GM21576 (cell line): ENCODE data around the gene NBR1.
"Not testable (repeated sequence)": the region's sequence is repeated elsewhere in the genome, so short reads cannot be mapped to it uniquely, and the experiment has no call there.

Experiments used
- ATAC-seq: cut with Tn5 transposase; IDR thresholded peaks from one replicate; pipeline ENCODE4 v1.9.1; 2021; ENCODE audit warnings: mild to moderate bottlenecking, moderate library complexity; ENCODE audit not compliant: unreplicated experiment

NBR1 gene

DNA sequence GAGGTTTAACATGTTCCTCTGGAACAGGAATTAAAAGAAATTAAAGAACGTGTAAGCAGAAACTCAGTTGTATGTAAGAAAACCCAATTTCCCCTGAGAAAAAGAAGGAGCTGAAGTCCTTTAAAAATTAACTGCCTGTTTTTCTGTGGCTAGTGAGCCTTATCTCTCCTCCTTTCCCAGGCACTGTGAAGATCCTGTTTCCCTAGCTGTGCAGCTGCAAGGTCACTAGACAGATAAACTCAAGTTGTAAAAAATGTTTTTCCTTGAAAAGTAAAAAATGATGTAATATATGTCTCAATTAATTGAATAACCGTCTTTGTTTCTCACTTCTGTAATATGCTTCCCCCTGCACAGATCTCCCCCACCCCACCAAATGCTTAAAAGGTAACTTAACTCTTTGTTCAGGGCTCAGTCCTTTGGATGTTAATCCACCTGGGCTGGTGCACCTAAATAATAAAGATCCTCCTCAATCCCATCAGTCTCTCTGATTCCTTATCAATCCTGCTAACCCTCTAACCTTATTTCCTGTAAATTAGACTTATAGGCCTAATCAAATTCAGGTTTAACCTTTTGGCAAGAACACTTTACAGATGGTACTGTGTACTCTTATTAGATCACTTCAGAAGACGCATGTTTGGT, 17.7 kb upstream of the NBR1 start:
- not testable (repeated sequence) for ATAC-seq

- no peak for ATAC-seq
These were observed 15.3 kb upstream of the NBR1 start for GRCh38 chr17:43155666-43156065.

DNA sequence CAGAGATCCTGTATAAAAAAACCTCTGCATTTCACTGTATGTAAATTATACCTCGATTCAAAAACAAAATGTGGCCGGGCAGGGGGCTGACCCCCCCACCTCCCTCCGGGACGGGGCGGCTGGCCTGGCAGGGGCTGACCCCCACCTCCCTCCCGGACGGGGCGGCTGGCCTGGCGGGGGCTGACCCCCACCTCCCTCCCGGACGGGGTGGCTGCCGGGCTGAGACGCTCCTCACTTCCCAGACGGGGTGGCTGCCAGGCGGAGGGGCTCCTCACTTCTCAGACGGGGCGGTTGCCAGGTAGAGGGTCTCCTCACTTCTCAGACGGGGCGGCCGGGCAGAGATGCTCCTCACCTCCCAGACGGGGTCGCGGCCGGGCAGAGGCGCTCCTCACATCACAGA, 11.8 kb upstream of the NBR1 start:
- ATAC-seq: not testable (repeated sequence)

GRCh38 chr17:43159957-43160356, 11.1 kb upstream of the NBR1 start:
- not testable (repeated sequence) for ATAC-seq

- not testable (repeated sequence) for ATAC-seq
These were observed 5.0 kb upstream of the NBR1 start for GRCh38 chr17:43165971-43166370.

- peak; percentile 11 for ATAC-seq
These were observed 1.4 kb upstream of the NBR1 start for GRCh38 chr17:43169561-43170139.

DNA sequence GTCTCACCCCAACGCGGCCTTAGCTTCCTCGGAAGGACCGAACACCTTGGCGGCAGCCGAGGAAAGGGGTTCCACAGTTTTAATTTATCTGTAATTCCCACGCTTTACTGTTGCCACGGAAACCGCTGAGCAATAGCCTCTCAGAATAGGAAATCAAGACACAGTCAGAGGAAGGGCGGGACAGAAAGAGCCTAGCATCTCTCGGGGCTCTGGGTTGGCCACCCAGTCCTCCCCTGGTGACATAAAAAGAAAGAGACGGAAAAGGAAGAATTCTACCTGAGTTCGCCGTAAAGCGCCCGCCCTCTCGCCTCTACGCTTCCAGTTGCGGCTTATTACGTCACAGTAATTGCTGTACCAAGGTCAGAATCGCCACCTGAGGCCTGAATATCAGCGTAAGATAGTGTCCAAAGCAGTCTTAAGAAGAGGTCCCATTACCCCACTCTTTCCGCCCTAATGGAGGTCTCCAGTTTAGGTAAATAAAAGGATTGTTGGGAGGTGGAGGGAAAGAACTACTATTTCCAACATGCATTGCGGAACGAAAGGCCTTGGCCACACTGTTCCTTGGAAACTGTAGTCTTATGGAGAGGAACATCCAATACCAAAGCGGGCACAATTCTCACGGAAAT, 761 bp upstream of the NBR1 start:
- peak; percentile 50 for ATAC-seq

GRCh38 chr17:43171586-43172487, 823 bp downstream of the NBR1 start:
- ATAC-seq: no peak

DNA sequence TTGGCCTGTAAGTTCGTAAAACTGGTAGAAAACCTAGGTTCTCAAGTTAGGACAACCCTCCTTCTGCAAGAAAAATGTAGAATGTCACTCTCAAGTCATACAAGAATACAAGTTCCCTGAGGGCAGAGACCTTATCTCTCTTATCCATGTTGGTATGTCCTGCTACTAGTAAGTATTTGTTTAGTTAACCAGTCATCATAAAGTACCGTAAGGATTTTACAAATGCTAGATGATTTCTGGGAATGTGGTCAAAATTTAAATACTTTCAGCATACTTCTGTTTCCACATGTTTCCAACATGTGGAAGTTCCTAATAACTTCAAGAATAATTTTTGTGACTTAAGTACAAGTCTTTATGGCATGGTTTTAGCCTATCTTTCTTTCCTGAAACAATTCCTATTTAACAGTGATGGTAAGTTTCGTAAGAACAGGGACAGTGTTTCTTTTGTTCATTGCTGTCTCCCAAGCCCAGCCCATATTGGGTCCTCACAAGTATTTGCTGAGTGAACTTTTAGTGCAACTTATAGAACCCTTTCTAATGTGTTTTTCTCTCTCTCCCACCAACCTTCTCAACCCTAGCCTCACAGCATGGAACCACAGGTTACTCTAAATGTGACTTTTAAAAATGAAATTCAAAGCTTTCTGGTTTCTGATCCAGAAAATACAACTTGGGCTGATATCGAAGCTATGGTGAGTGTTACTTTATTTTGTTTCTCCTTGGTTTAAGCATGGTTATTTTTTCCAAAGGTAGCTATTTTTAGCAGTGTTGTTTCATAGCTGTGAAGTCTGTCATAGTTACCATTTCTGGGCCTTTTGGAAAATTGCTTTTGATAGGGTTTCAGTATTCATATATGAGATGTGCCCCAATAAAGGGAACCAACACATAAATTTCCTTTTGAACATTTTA, 4.5 kb downstream of the NBR1 start:
- no peak for ATAC-seq

GRCh38 chr17:43176119-43176570, 5.1 kb downstream of the NBR1 start:
- no peak for ATAC-seq

DNA sequence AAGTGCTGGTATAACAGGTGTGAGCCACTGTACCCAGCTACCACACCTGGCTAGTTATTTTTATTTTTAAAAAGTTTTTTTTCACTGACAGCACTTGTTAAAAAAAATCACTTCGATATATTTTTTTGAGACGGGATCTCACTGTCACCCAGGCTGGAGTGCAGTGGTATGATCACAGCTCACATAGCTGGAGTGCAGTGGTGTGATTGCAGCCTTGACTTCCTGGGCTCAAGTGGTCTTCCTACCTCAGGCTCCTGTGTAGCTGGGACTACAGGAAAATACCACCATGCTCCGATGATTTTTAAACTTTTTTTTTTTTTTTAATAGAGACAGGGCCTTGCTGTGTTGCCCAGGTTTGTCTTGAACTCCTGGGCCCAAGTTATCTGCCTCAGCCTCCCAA, 12.9 kb downstream of the NBR1 start:
- ATAC-seq: no peak

GRCh38 chr17:43186656-43187055, 15.6 kb downstream of the NBR1 start:
- not testable (repeated sequence) for ATAC-seq

- ATAC-seq: no peak
These were observed 22.2 kb downstream of the NBR1 start for GRCh38 chr17:43193251-43193650.

DNA sequence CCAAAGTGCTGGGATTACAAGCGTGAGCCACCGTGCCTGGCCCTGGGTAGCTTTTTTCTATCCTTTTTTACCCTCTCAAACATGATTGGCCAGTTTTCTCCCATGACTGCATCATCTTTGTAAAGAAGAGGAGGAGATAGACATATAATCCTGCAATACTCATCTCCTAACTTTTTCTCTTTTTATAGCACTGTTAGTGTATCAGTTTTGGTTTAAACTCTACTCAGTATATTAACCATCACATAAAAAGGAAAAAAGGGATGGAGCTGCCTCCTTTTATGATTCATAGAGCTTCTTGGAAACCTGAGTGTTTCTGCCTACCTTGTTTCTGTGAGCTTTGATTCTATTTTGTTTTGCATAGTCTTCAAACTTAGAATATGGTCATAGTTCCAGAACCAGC, 28.6 kb downstream of the NBR1 start:
- no peak for ATAC-seq

DNA sequence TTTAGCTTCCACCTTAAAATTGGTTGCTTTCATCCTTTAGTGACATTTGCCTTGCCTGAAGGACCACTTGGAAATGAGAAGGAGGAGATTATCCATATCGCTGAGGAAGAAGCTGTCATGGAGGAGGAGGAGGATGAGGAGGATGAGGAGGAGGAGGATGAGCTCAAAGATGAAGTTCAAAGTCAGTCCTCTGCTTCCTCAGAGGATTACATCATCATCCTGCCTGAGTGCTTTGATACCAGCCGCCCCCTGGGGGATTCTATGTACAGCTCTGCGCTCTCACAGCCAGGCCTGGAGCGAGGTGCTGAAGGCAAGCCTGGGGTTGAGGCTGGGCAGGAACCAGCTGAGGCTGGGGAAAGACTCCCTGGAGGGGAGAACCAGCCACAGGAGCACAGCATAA, 29.1 kb downstream of the NBR1 start:
- no peak for ATAC-seq

DNA sequence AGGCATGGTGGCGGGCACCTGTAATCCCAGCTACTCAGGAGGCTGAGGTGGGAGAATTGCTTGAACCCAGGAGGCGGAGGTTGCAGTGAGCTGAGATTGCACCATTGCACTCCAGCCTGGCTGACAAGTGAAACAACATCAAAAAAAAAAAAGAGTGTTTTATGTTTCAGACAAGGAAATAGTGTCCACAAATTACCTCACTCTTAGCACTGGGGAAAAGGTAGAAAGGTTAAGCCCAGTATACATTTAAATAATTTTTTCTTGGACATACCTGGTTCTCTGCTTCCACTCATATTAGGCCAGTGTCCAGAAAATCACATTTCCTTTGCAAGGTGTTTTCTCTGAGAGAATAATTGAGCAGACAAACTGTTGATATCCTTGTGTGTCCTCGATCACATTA, 32.0 kb downstream of the NBR1 start:
- ATAC-seq: not testable (repeated sequence)

GRCh38 chr17:43210576-43210975, 39.6 kb downstream of the NBR1 start:
- no peak for ATAC-seq

- ATAC-seq: no peak
These were observed 40.1 kb downstream of the NBR1 start for GRCh38 chr17:43211123-43211479.

GRCh38 chr17:43211480-43212402, 40.7 kb downstream of the NBR1 start, which contains the start of gene TMEM106A:
Gene TMEM106A (plus strand): TSS chr17:43211875. CDS start chr17:43213042, 1,167 bp downstream.
- ATAC-seq: peak; percentile 61
